Breast epithelium (tissue), 3 donors: ENCODE data around the gene TMEM86A.

ENCODE experiments used
- CTCF ChIP-seq, 3 donors: fragments of 450-650 bp; IDR thresholded peaks; one replicate each; pipeline ENCODE4 v1.5.1; 2016 to 2017; ENCODE audit warnings: antibody characterized with exemption in 3 of 3, mild to moderate bottlenecking in 3 of 3, moderate library complexity in 3 of 3
- POLR2A ChIP-seq: fragments of 450-650 bp; IDR thresholded peaks from one replicate; pipeline ENCODE4 v1.6.1; 2016; ENCODE audit warnings: antibody characterized with exemption, mild to moderate bottlenecking, moderate library complexity
- POLR2AphosphoS5 ChIP-seq, 3 donors: sonication (generic); formaldehyde crosslinking; IDR thresholded peaks; one replicate each; pipeline ENCODE4 v1.6.1; 2017; ENCODE audit warnings: antibody characterized with exemption in 3 of 3

DNA sequence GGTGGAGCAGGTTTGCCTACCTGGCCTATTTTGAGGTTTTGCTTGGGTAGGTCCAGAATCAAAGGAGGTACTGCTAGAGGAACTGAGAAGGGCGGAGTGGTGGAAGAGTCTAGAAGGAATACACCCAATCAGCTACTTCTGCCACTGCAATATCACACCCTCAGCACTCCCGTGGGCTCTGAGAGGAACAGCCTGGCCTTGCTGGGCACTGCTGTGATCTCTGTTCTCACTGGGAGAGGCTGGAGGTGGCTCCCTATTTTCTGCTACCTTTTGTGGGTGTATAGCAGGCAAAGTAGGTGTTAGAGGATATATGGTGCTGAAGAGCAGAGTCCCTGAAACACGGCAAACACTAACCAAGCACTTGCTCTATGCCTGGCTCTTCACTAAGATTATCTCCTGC is 52.4 kb downstream of the TMEM86A start:
- TF ChIP-seq POLR2A (no peak), CTCF (IDR thresholded peaks at IDR 0.05) (no peak), POLR2AphosphoS5 (IDR thresholded peaks at IDR 0.05) (no peak)
